AG08395 (cell line): ENCODE results near the gene NFYC.

Experiments used
- DNase-seq: peaks from one replicate; pipeline ENCODE4 v3.0.0; 2012; ENCODE audit warnings: mixed read lengths, low spot score

The NFYC gene

DNA sequence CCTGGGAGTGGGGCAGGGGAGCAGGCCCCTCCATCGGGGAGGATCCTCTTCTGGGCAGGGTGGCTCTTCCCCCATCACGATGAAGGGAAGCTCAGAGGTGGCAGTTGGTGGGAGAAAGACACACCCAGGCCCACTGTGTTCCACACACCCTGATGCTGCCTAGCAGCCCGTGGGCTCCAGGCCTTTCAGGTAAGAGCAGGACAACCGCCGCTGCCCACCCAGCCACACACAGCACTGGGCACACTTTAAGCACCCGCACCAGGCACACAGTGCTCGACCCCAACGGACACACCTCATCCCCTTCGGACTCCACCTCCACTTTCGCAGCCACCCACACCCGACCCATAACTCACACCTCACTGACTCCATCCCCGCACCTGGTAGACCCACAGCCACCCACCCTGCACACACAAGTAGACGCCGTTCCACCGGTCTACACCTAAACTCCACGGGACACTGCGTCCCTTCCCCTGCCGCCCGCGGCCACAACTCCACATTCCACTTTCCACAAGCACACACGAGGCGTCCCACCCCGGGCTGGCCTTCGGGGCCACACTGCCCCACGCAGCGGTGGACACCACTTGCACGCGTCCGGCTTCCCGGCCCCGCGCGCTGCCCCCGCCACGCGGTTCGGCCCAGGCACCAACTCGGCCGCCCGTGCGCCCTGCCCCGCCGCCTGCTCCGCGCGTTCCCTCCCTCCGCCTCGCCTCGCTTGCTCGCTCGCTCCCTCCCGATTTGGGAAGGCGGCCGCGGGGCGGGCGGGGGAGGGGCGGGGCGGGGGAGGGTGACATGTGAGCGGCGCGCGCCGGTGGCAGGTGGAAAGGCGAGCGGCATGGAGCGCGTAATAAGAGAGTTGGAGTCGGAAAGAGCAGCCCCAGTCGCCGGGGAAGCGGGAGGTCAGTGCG is 91.7 kb downstream of the NFYC start, which contains the start of gene KCNQ4:
KCNQ4 (plus strand) TSS at position 787 of the 905 bp plus-strand sequence. CDS start 307 bp downstream, outside the sequence.
- DNase-seq: no peak

GRCh38 chr1:40784141-40784770 is 92.8 kb downstream of the NFYC start:
- no peak for DNase-seq

DNA sequence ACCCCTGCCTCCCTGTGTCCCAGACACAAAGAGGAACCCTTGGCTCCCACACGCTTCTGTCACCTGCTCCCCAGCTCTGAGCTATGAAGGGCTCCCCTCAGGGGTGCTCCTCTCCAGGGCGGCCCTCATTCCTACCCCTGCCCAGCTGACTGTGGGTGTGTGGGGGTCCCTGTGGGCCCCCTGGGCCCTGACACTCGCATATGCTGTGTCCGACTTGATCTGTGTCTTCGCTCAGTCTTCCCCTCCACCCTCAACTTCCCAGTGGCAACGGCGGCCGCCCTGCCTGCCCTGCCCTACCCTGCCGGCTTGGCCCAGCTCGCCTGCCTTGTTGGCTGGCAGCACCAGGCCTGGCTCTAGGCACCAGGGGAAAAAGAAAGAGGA is 93.3 kb downstream of the NFYC start:
- no peak for DNase-seq

GRCh38 chr1:40785446-40785845 is 93.9 kb downstream of the NFYC start:
- DNase-seq: no peak

DNA sequence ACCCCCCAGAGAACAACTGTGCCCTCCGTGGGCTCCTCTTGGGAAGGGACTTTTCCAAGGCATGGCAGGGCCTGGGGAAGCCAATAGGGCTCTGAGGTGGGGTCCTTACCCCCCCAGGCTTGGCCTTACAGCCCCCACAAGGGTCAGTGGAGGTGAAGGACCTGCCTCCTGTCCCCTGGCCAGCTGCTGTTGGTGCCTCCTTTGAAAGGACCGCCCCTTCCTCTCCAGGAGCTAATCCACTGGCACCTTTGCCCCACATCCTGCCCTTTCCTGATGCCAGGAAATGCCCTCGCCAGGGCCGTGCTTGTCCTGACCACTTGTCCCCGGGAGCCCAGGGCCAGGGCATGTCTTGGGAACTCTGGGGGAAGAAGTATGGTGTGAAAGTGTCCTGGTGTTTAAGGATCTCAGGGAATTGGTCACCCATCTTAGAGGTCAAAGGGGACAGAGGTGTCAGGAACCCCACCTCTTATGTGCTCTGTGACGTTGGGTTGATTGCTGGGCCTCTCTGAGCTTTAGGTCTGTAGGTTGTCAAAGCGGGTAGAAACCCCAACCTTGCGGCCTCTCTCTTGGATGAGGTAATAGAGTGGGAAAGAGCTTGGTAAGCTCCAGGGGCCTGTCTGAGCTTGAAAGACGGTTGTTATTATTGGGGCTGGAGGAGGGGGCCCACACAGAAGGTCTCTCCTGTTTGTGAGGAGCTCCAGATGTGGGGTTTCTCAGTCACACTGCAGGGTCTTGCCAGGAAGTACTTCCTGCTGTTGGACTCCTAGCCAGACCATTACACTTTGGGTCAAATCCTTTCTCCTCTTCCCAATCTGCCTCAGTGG is 94.9 kb downstream of the NFYC start:
- no peak for DNase-seq

GRCh38 chr1:40786995-40787705 is 95.6 kb downstream of the NFYC start:
- no peak for DNase-seq

DNA sequence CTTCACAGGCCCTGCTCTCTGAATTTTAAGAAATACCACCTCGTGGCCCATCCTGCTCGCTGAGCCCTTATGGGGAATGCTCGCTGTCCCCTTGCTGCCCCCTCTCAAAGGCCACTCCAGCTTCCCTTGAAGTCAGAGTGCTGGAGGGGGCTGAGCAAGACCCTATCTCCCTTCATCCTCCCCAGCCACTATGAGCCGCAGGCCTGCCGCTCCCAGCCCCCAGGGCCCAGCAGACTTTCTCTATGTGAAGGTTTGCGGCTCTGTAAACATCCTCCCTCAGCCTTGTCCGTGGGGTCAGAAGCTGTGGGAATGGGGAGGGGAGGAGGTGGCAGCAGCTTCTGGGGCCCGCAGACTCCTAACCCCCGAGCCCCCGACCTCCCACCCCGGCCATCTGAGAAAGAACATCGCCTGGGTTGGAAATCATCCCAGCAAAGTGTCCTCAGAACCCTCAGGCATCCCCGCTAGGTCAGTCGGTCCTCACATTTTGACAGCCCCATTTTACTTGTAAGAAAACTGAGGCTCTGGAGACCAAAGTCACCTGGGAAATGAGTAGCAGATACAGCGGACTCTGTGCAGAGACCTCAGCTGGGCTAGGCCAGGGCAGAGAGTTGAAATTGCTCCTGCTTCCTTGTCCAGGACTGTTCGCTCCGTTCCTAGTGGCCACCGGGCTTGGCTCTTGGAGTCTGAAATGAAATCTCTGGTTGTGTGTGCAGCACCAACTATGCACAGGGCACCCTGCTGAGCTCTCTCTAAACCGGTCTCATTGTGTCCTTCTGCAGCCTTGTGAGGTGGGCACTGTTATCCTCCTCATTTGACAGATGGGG is 96.4 kb downstream of the NFYC start:
- no peak for DNase-seq

DNA sequence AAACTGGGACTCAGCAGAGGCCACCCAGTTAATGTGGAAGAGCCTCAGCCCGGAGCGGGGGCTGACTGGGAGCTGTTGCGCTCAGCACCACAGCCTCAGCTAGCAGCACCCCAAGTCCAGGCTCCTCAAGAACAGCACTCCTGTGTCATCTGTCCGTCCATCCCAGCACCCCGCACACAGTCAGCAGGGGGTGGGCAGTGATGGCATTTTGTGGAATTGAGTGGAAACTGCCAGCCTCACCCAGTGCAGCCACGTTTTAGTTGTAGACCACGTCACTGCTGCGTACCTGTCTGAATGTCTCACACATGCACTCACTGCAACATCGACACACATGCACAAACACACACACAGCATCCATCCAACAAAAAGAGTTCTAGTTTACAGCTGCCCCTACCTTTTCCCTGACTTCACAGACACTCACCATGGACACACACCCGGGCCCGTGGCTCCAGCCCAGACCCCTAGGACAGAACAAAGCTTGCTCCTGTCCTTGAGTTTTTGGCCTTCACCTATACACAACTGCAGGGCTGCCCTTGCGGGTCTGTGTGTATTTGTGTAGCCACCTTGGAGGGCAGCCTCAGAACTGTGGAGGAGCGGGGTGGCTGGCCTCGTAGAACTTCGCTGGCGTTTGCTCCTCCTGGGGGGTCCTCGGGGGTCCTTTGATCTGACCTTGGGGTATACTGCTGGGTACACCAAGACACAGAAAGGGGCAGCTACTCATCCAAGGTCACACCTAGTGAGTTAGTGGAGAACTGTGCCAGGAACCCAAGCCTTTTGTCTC is 97.2 kb downstream of the NFYC start:
- no peak for DNase-seq

DNA sequence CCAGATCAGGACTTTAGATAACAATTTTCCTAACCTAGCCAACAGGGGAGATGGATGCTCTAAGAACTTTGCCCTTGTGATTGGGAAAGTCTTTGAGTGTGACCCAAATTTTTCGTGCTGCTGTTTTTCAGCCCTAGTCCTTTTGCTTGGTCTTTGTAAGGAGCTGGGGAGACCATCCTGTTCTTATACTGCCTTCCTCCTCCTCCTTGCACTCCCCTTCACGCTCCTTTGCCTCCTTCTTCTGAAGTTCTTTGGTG is 97.8 kb downstream of the NFYC start:
- no peak for DNase-seq

DNA sequence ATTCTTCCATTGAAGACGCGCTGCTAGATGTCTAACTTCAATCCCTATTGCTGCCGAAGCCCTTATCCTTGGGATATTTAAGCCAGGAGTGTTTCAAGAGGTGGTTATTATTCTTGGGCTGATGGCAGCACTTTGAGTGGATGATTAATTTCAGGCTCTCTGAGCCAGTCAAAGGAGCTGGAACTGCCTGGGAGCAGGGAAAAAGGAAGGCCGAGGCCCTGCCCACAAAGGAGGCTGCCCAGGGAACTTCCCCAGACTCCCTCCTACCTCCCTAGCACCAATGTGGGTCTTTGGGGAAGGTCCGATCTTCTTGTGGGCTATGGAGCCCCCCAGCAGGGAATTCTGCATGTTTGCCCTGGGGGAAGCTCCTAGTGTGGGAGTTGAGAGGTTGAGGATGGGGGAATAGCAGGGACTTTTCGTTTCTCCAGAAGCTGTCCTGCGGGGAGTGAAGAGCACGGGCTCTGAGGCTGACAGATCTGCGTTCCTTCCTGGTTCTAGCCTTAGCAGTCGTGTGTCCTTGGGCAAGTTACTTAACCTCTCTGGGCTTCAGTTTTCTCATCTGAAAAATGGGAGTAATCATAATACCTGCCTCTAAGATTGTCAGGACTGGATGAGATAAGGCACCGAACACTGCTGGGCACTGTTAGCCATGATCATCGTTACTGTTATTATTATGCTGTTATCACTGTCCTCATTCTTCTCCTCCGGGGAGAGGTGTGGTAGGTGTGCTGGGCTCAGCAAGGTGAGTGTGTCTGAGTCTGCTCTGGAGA is 98.3 kb downstream of the NFYC start:
- DNase-seq: no peak

DNA sequence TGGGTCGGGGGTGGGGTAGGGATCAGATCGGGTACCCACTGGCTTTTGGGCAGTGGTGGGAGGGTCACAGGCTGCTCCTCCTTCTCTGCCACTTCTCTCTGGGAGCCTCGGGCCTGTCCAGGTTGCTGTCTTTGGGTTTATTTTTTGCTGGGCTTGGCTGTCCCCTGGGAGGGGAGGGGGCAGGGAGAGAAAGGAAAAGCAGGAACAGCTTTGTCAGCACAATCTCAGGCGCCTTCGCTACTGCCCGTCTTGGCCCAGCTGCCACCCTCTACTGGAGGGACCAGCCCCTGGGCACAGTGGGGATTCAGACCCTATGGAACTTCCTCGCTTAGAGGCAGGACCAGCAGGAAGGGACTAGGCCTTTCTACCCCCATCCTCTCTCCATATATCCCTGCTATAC is 100.5 kb downstream of the NFYC start:
- DNase-seq: no peak

DNA sequence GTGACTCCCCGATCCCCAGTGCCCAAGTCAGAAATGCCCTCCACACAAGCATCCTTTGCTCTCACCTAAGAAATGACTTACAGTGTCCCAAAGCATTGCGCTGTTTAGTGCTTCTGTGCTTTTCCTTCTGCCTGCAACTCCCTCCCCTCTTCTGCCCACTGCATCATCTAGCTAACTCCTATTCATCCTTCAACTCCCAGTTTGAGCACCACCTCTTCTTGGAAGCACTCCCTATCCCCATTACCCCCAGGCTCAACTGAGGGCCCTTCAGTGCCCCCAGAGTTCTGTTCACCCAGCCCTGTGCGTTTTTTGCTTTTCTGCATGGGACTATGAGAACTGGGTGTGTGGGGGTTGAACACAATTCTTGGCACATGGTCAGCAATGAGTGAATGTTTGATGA is 102.1 kb downstream of the NFYC start:
- no peak for DNase-seq

DNA sequence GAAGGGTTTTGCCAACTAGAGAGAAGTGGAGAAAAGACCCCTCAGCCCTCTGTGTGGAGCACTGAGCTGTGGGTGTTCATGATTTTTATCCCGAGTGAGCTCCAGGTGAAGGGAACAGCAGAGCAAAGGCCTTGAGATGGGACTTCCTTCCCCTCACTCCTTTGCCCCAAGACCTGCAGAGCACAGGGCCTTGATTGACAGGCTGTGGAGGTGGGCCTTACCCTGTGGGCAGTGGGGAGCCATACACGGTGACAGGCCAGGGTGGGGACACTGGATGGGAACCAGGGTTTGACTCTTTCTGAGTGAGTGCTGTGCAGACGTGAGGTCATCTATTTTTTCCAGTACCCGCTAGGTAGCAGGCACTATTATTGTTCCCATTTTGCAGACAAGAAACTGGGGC is 102.5 kb downstream of the NFYC start:
- no peak for DNase-seq

GRCh38 chr1:40794974-40795715 is 103.6 kb downstream of the NFYC start:
- DNase-seq: no peak

DNA sequence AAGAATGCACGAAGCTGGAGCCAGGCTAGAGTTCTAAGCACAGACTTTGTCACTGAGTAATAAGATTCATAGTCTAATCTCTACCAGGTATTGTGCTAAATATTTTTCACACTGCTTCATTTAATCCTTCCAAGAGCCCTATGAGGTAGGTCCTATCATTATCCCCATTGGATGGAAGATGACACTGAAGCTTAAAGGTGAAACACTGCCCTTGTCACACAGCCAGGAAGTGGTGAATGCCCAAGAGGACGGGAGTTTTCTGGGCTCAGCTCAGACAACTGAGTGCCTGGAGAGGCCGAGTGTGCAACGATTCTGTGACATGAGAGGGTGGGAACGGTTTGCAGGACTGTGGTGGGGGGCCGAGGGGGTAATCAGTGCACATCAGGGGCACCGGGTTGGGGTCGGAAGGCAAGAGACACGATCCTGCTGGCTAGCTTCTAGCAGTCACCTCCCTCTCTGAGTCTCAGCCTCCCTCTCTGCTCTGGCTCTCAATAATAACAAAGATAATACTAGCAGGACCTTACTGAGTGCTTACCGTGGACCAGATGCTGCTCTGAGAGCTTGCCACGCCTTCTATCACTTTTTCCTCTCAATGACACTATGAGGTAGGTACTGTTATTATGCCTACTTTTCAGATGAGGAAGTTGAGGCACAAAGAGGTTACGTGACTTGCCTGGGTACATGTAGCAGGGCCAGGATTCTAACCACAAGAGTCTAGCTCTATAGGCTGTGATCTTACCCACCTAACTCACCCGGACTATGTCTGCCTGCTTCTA is 104.5 kb downstream of the NFYC start:
- DNase-seq: no peak

- peak; percentile 56 for DNase-seq
Observed at GRCh38 chr1:40796939-40797667, 105.6 kb downstream of the NFYC start.

DNA sequence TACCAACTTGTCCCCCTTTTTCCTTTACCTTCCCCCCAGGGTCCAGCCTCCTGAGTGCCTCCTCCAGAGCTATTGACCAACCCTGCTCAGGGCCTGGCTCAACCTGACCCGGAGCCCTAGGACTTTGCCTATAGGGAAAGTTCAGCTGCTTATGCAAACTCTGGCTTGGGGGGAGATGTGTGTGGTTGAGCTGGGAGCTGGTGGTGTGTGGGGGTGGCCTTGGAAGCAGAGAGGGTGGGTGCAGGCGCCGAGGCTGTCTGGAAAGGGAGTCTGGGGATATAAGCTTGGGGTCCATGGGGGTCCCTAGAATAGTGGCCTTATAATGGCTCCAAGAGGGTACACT is 106.1 kb downstream of the NFYC start:
- no peak for DNase-seq
